WTC11 (cell line): ENCODE data around the gene CCDC50. TPM values are rescaled to one million over a fixed set of nuclear protein-coding genes. Genes with fewer than 3 reads are reported as not detected.

Experiments used
- ATAC-seq: fragments of 200-7000 bp; cut with Tn5 transposase; 2 replicates; pipeline ENCODE4 v1.10.0; 2021; ENCODE audit warnings: mild to moderate bottlenecking, moderate library complexity
- CTCF ChIA-PET: fragments of 300-600 bp; sonication (Branson Sonifier 250); formaldehyde crosslinking; loops from one replicate; lab custom pipeline; 2021; ENCODE audit warnings: antibody characterized with exemption; lab: Charles Lee
- POLR2A ChIA-PET: fragments of 350-600 bp; sonication (Branson Sonifier 250); formaldehyde crosslinking; loops from one replicate; lab custom pipeline; 2021; ENCODE audit warnings: antibody characterized with exemption; lab: Charles Lee
- DNase-seq: peaks from one replicate; pipeline ENCODE4 v3.0.0; 2021; ENCODE audit warnings: low spot score
- H3K27ac Mint-ChIP-seq: 2 replicates; pipeline ENCODE4 v1.8.0; 2021; ENCODE audit warnings: mixed read lengths
- H3K27me3 Mint-ChIP-seq: 2 replicates; pipeline ENCODE4 v1.8.0; 2021; ENCODE audit warnings: low read depth, mild to moderate bottlenecking, moderate library complexity, mixed read lengths
- H3K36me3 Mint-ChIP-seq: 2 replicates; pipeline ENCODE4 v1.8.0; 2021; ENCODE audit warnings: mixed read lengths
- H3K4me1 Mint-ChIP-seq: 2 replicates; pipeline ENCODE4 v1.8.0; 2022; ENCODE audit warnings: mixed read lengths
- H3K4me3 Mint-ChIP-seq: 2 replicates; pipeline ENCODE4 v1.8.0; 2021; ENCODE audit warnings: mild to moderate bottlenecking, moderate library complexity, mixed read lengths
- H3K9me3 Mint-ChIP-seq: 2 replicates; pipeline ENCODE4 v1.8.0; 2021; ENCODE audit warnings: mixed read lengths
- ATF6 ChIP-seq: sonication (generic); formaldehyde crosslinking; IDR thresholded peaks from 2 replicates; pipeline ENCODE4 v1.8.1; 2023; ENCODE audit warnings: mild to moderate bottlenecking, missing genetic modification reagents
- FOXP4 ChIP-seq: sonication (generic); formaldehyde crosslinking; IDR thresholded peaks from 2 replicates; pipeline ENCODE4 v1.8.0; 2022; ENCODE audit warnings: mild to moderate bottlenecking, missing genetic modification reagents
- GABPB1 ChIP-seq: sonication (generic); formaldehyde crosslinking; IDR thresholded peaks from 2 replicates; pipeline ENCODE4 v1.8.1; 2023; ENCODE audit warnings: mild to moderate bottlenecking, missing genetic modification reagents
- JUN ChIP-seq: sonication (generic); formaldehyde crosslinking; IDR thresholded peaks from 2 replicates; pipeline ENCODE4 v1.8.0; 2023; ENCODE audit warnings: mild to moderate bottlenecking, missing genetic modification reagents
- MAX ChIP-seq: sonication (generic); formaldehyde crosslinking; IDR thresholded peaks from 2 replicates; pipeline ENCODE4 v1.8.0; 2022; ENCODE audit warnings: mild to moderate bottlenecking, missing genetic modification reagents
- OVOL2 ChIP-seq: fragments of 250-450 bp; sonication (Bioruptor Pico); IDR thresholded peaks from 2 replicates; pipeline ENCODE4 v1.9.0; 2021; ENCODE audit warnings: mild to moderate bottlenecking, borderline replicate concordance
- RORB ChIP-seq: fragments of 250-450 bp; sonication (Bioruptor Pico); IDR thresholded peaks from 2 replicates; pipeline ENCODE4 v1.9.0; 2021; ENCODE audit warnings: mild to moderate bottlenecking
- SMAD4 ChIP-seq: sonication (generic); formaldehyde crosslinking; IDR thresholded peaks from 2 replicates; pipeline ENCODE4 v1.8.0; 2022; ENCODE audit warnings: mild to moderate bottlenecking, missing genetic modification reagents
- TEAD1 ChIP-seq: sonication (generic); formaldehyde crosslinking; IDR thresholded peaks from 2 replicates; pipeline ENCODE4 v1.8.0; 2022; ENCODE audit warnings: mild to moderate bottlenecking, missing genetic modification reagents
- USF2 ChIP-seq: sonication (generic); formaldehyde crosslinking; IDR thresholded peaks from 2 replicates; pipeline ENCODE4 v1.8.1; 2023; ENCODE audit warnings: mild to moderate bottlenecking, missing genetic modification reagents, moderate library complexity
- ZBTB43 ChIP-seq: sonication (generic); formaldehyde crosslinking; IDR thresholded peaks from 2 replicates; pipeline ENCODE4 v1.8.1; 2023; ENCODE audit warnings: mild to moderate bottlenecking, missing genetic modification reagents
- ZNF121 ChIP-seq: sonication (generic); formaldehyde crosslinking; IDR thresholded peaks from 2 replicates; pipeline ENCODE4 v1.8.0; 2023; ENCODE audit warnings: missing genetic modification reagents
- ZNF219 ChIP-seq: sonication (generic); formaldehyde crosslinking; IDR thresholded peaks from 2 replicates; pipeline ENCODE4 v1.8.0; 2023; ENCODE audit warnings: missing genetic modification reagents, mild to moderate bottlenecking, borderline replicate concordance
- ZNF416 ChIP-seq: fragments of 250-450 bp; sonication (Bioruptor Pico); IDR thresholded peaks from 2 replicates; pipeline ENCODE4 v1.9.0; 2021; ENCODE audit warnings: mild to moderate bottlenecking, inconsistent platforms
- ZNF423 ChIP-seq: fragments of 250-450 bp; sonication (Bioruptor Pico); IDR thresholded peaks from 2 replicates; pipeline ENCODE4 v2.1.2; 2022; ENCODE audit warnings: mild to moderate bottlenecking, moderate library complexity
- ZNF425 ChIP-seq: fragments of 250-450 bp; sonication (Bioruptor Pico); conservative IDR thresholded peaks from 2 replicates; pipeline ENCODE4 v1.9.0; 2021; ENCODE audit warnings: mild to moderate bottlenecking
- ZNF512 ChIP-seq: sonication (generic); formaldehyde crosslinking; IDR thresholded peaks from 2 replicates; pipeline ENCODE4 v1.8.1; 2022; ENCODE audit warnings: missing genetic modification reagents, borderline replicate concordance
- total RNA-seq: library from RNA; stranded (reverse); gene quantifications from 3 replicates; pipeline ENCODE4 v1.2.3, GENCODE V29; 2021

The CCDC50 gene
- total RNA-seq, 1 experiment from 2014 or later = 33.1 TPM

GRCh38 chr3:191280882-191281281 is 48.3 kb upstream of the CCDC50 start:
- H3K27me3 Mint-ChIP-seq = no peaks in the 10 kb centered on the region

GRCh38 chr3:191282251-191283185 is 46.7 kb upstream of the CCDC50 start:
- no peak for TF ChIP-seq OVOL2
- TF ChIP-seq JUN = no peak
- no peak for TF ChIP-seq ZNF423
- TF ChIP-seq ZNF219 = no peak
- no peak for TF ChIP-seq ZNF425
- no peak for TF ChIP-seq ZNF416 (CRISPR knock-in tag)
- TF ChIP-seq TEAD1 (CRISPR knock-in tag) = no peak
- no peak for TF ChIP-seq ZNF121 (CRISPR knock-in tag)
- no peak for TF ChIP-seq ZNF512 (CRISPR knock-in tag)
- TF ChIP-seq RORB (CRISPR knock-in tag) = no peak
- TF ChIP-seq ATF6 (CRISPR knock-in tag) = no peak
- TF ChIP-seq SMAD4 (CRISPR knock-in tag) = no peak
- TF ChIP-seq USF2 (CRISPR knock-in tag) = no peak
- TF ChIP-seq FOXP4 (CRISPR knock-in tag) = no peak
- no peak for TF ChIP-seq ZBTB43 (CRISPR knock-in tag)
- no peaks in the 10 kb centered on the region for H3K27me3 Mint-ChIP-seq
- no peak overlapping the region for H3K4me3 Mint-ChIP-seq
- POLR2A ChIA-PET = no interaction called here
- H3K9me3 Mint-ChIP-seq = no peaks in the 10 kb centered on the region
- DNase-seq (no peak), ATAC-seq (no peak)
- CTCF ChIA-PET = no interaction called here
- H3K36me3 Mint-ChIP-seq = no peaks in the 10 kb centered on the region
- H3K27ac Mint-ChIP-seq = no peak overlapping the region
- H3K4me1 Mint-ChIP-seq = no peaks in the 10 kb centered on the region

More at GRCh38 chr3:191280882-191281281, 48.3 kb upstream of the CCDC50 start:
- POLR2A ChIA-PET = no interaction called here
- ATAC-seq = no peak
- Mint-ChIP-seq H3K4me3 (no peak overlapping the region), H3K27ac (no peak overlapping the region), H3K36me3 (no peaks in the 10 kb centered on the region)
- no peak for DNase-seq
- TF ChIP-seq GABPB1 (CRISPR knock-in tag) (no peak), MAX (CRISPR knock-in tag) (no peak)
- TF ChIP-seq, all 79 proteins: peak for 0
- Mint-ChIP-seq H3K9me3 (no peaks in the 10 kb centered on the region), H3K4me1 (no peaks in the 10 kb centered on the region)
- CTCF ChIA-PET = no interaction called here
